GM19324 (cell line): Measurements from ENCODE around the gene SH2B3.
"Not testable (repeated sequence)": the region's sequence is repeated elsewhere in the genome, so short reads cannot be mapped to it uniquely, and the experiment has no call there.

Experiments used
- ATAC-seq: cut with Tn5 transposase; IDR thresholded peaks from one replicate; pipeline ENCODE4 v1.9.1; 2021; ENCODE audit warnings: mild to moderate bottlenecking, moderate library complexity; ENCODE audit not compliant: unreplicated experiment, low FRiP score

Gene SH2B3

DNA sequence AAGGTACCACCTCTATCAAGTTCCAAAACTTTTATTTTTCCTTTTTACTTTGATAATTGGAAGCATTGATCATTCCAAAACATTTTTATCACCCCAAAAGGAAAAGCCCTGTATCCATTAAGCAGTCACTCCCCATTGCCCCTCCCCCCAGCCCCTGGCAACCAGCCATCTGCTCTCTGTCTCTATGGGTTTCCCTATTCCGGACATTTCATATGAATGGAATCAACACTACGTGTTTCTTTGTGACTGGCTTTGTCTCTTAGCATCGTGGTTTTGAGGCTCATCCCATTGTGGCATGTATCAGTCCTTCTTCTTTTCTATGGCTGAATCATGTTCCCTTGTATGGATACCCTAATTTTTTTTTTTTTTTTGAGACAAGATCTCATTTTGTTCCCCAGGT lies 18.8 kb upstream of the SH2B3 start:
- ATAC-seq = no peak

DNA sequence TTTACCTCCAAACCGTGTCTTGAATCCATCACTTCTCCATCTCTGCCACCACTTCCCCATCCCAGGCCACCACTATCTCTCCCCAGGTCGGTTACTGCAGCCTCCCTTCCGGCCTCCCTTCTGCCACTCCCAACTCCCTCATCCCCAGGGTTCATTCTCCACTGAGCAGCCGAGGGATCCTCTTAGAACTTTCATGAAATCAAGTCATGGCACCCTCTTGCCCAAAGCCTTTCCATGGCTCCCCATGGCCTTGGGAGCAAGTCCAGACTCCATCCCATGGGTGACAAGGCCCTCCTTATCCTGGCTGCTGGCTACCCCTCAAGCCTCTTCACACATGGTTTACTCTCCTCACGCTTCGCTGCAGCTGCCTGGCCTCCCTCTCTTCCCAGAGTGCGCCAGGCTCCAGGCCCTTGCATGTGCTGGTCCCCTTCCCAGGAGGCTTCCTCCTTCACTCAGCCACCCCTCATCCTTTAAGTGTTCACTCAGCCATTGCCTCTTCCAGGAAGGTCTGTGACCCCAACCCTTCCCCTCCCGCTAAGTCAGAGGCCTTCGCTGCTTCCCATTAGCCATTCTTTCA lies 17.9 kb upstream of the SH2B3 start:
- ATAC-seq = no peak

DNA sequence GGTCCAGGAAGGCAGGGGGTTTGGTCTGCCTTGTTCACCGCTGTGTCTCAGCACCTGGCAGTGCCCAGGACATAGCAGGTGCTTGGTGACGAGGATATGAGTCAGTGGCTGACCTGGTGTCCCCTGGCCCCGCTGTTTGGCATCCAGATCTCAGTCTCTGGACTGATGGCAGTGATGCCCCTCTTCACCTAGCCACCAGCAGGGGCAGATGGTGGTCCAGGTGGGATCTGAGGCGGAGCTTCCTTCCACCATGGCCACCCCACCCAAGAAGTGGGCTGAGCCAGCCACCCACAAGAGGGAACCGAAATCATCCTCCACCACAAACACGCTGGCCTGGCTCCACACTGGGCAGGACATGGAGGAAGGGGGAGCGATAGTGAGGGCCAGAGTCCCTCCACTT lies 16.1 kb upstream of the SH2B3 start:
- no peak for ATAC-seq

DNA sequence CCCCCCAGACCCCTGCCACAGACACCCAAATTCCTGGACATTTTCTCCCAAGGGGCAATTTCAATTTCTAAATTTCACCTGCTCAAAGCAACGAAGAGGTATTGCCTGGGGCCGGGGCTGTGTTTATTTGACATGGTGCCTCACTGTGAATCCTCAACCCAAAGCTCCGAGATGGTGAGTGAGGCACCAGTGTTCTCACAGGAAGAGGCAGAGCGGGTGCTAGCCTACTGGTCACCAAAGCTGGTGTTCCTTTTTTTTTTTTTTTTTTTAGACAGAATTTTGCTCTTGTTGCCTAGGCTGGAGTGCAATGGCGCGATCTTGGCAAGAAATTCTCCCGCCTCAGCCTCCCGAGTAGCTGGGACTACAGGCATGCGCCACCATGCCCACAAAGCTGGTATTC lies 14.8 kb upstream of the SH2B3 start:
- no peak for ATAC-seq

DNA sequence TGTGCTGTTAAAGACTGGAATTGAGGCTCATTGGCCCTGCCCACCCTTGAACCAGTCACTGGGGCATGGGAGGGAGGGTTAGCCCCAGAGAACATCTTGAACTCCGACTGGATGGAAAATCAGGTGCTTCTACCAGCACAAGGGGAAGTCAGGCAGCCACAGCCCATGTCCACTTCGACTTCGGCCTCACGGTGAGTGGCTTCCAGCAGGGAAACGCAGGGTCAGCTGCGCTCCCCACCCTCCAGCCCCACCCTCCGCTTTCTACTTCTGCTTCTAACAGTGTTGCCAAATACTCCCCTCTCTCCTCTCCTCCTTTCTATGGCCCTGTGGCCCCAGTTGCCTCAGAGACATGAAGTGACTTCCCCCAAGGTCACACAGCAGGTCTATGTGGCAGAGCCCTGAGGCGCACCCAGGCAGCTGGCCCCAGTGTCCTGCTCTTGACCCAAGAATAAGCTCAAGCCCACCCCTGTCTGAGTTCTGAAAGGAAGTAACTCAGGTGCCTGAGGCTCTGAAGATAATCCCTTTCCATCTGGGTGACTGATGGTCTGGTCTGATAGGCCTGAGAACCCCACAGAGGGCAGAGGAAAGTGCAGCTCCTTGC lies 11.9 kb upstream of the SH2B3 start:
- no peak for ATAC-seq

DNA sequence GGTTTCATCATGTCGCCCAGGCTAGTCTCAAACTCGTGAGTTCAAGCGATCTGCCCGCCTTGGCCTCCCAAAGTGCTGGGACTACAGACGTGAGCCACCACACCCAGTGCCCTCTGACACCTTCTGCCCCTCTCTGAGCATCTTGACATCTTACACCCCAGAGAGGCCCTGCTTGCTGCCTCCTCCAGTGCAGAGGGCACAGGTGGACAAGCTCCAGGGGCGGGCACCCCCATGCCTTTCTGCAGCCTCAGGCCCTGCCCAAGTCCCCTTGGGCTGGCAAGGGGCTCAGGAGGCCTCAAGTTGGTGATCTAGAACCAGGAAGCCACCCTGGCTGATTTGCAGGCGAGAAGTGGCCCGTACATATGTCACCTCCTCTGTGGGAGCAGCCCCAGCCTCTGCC lies 11.2 kb upstream of the SH2B3 start:
- no peak for ATAC-seq

DNA sequence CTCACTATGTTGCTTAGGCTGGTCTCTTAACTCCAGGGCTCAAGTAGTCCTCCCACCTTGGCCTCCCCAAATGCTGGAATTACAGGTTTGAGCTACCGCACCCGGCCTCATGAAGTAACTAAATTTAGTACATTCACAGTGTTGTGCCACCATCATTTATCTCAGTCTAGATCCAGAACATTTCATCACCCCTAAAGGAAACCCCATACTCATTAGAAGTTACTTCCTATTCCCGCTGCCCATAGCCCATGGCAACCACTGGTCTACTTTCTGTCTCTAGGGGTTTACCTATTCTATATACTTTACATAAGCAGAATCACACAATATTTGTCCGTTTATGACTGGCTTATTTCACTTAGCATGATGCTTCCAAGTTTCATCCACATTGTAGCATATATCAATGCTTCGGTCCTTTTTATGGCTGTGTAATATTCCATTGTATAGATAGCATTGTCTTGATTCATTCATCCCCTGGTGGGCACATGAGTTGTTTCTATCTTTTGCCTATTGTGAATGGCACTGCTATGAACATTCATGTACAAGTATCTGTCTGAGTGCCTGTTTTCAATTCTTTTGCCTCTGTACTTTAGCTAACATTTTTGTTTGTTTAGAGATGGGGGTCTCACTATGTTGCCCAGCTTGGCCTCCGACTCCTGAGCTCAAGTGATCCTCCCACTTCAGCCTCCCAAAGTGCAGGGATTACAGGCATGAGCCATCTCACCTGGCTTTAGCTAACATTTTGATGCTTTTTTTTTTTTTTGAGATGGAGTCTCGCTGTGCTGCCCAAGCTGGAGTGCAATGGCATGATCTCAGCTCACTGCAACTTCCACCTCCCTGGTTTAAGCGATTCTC lies 10.2 kb upstream of the SH2B3 start:
- no peak for ATAC-seq

DNA sequence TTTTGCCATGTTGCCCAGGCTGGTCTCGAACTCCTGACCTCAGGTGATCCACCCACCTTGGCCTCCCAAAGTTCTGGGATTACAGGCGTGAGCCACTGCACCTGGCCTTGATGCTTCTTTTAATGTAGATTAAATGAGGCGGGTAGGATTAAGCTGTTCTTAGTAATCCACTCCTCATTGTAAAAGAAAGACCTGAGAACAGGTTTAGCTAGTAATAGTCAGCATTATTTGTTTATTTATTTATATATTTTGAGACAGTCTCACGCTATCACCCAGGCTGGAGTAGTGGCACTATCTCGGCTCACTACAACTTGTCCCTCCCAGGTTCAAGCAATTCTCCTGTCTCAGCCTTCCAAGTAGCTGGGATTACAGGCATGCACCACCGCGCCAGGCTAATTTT lies 9.5 kb upstream of the SH2B3 start:
- not testable (repeated sequence) for ATAC-seq

DNA sequence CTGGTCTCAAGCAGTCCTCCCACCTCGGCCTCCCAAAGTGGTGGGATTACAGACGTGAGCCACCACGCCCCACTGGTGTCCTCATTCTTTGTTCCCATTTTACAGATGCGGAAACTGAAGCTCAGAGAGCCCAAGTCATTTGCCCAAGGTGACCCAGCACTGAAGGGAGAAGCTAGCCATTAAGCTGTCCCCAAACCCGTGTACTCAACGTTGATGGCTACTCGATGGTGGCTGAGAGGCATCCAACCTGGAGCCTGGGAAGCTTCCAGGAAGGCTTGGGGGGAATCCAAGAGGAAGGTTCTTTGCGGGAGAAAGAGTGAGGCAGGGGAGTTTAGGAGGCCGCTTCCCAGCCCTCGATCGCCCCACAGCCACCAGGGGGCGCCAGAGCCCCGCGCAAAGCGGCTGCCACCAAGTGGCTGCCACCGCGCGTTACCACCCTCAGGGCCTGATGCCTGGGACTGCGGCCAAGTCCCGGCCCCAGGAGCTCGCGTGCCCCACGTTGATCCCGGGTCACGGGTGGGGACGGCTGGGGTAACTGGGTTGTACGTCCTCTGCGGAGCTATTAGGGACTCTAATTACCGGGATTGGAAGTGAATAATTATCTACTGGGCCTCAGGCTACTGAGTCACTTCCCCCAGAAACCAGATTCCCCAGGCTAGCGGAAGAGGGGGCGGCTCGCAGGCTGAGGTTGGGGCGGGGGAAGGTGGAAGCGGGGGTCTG lies 8.8 kb upstream of the SH2B3 start:
- peak; percentile 55 for ATAC-seq

DNA sequence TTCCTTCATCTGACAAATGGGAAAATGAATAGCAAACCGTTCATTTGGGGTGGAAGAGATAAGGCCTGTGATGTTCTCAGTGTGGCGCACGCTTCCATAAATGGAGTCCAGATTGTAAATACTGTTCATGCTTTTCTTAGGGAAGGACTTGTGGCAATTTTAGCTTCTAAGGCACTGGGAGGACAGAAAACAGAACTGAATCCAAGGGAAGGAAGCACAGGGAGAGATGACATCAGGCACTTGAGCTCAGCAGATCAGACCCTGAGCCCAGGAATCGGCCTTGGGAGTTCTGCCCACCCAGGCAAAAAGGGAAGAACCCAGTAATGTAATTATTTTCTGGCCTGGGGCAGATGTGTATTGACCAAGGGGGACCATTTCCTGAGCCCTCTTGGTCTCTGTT lies 7.2 kb upstream of the SH2B3 start:
- ATAC-seq = no peak

DNA sequence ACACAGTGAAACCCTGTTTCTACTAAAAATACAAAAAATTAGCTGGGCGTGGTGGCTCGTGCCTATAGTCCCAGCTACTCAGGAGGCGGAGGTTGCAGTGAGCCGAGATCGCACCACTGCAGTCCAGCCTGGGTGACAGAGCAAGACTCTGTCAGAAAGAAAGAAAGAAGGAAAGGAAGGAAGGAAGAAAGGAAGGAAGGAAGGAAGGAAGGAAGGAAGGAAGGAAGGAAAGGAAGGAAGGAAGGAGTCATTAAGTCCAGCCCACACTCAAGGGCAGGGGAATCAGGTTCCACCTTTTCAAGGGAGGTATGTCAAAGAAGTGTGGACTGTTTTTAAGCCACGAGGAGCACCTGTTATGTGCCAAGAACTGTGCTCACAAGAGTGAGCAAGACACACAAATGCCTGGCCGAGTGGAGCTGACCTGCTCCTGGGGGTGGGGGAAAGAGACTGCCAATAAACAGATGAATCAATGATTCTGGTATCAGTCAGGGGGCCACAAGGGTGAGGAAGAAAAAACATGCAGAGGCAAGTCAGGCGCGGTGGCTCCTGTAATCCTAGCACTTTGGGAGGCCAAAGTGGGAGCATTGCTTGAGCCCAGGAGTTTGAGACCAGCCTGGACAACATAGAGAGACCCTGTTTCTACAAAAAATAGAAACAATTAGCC lies 5.8 kb upstream of the SH2B3 start:
- not testable (repeated sequence) for ATAC-seq

DNA sequence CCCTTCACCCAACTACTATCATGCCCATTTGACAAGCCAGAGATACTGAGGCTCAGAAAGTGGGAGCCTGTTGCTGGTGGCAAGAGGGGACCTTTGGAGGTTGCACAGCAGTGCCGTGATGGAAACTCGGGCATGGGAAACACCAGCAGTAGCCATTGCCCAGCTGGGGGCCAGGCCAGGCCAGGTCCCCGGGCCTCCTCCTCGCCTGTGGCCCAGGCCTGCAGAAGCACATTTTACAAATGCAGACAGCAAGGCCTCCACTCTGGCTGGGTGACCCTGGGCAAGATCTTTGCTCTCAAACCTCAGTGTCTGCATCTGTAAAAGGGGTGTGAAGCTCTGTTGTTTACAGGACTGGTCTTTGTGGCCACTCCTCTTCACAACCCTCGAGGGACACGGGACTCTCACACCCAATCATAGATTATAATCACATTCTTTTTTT lies 4.5 kb upstream of the SH2B3 start:
- ATAC-seq = no peak

DNA sequence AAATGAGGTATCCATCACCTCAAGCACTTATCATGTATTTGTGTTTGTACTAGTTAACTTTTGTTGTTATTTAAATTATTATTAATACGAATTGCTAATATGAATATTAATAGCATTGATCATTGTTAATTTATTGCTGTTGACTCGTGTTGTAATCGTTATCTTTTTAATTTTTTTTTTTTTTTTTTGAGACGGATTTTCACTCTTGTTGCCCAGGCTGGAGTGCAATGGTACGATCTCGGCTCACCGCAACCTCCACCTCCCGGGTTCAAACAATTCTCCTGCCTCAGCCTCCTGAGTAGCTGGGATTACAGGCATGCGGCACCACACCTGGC lies 3.3 kb upstream of the SH2B3 start:
- ATAC-seq = not testable (repeated sequence)

DNA sequence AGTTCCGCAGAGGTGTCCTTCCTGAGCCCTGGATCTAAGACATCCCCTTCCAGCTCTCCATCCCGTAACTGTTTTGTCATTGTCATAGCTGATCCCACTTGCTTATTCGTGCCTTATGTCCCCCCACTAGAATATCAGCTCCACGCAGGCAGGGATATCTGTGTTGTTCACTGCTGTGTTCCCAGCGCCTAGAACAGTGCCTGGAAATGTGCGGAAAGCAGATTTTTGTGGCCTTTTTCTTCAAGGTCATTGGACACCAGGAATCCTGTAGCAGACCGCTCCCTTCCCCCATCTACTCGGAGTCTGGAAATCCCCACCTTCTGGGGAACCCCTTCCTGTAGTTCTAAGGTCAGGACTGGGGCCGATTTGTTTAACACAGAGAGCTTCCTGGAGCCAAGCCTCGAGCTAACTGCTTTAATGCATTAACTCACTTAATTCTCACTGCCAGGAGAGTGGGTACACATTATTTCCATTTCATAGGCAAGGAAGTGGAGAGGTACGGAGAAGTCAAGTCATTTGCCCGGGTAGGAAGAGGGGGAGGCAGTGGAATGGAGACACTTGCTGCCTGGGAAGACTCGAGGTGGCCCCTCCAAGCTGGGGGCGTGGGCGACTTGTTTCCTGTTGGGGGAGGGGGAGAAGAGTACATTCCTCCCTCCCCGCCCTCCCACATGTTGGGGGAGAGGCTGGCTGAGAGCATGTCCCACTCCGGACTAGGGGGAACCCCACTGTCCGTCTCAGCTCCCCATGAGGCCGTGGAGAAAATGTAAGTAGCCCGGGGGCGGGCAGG lies 1.2 kb upstream of the SH2B3 start:
- ATAC-seq = no peak

DNA sequence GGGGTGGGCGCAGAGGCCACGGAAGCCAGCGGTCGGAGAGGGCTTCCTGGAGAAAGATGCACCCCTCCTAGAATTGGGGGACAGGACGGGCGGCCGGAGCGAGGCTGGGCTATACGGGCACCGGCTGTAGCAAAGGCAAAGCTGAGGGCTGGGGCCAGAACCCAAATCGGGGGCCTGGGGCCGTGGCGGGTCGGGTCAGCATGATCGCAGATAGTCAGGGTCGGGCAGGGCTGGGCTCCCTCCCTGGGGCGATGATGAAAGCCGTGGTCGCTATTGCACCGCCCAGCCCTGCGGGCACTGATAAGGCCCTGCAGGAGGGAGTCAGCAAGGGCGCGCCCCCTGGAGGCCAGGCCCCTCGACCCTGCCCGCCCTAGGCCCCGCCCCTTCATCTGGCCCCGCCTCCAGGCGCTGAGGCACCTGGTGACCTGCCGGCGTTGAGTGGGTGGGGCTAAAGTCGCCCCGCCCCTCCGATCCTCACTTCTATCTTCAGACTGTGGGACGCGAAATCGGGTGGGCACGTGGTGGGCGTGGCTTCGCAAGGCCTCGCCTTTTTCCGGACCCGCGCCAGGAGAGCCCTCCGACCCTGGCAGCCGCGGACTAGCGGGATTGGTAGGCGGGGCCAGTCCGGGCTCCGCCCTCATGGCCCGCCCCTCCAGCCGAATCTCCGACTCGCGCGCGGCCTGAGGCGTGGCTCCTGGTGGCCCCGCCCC lies 419 bp upstream of the SH2B3 start:
- ATAC-seq = peak; percentile 72

DNA sequence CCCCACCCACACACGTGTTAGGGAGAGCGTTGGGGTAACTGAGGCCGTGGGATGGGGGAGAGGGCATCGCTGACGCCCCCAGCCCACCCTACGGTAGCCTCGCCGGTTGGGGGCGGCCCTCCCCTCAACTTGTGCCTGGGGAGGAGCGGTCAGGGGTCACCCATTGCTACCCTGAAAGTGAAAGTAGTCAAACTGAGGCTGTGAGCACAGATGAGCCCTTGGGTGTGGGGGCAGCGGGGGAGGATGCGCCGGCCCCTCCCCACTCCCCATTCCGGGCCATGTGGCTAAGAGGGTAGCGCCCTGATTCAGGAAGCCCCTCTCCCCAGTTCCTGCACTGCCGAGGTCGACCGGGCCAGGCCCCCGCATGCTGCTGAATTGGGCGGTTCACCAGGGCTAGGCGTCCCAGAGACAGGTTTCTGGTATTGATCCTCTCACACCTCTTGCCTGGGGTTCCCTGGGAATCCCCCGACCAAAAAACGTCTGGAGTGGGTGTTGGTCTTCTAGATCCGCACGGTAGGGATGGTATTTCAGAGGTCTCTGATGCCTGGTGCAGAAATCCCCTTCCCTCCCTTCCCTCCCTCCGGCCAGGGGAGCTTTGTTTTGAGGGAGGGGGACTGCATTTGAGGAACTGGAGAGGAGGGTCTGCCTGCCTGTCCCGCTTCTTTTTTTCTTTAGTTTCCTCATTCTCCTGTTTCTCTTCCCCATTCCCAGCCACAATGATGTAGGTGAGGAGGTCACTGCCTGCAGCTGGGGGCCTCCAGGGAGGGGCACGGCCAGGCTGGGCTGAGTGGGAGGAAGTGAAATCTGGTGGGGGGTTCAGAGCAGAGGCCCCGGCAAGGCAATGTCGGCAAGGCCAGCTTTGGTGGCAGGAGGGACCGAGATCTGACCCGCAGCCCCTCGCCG lies 1.0 kb downstream of the SH2B3 start:
- ATAC-seq = no peak

DNA sequence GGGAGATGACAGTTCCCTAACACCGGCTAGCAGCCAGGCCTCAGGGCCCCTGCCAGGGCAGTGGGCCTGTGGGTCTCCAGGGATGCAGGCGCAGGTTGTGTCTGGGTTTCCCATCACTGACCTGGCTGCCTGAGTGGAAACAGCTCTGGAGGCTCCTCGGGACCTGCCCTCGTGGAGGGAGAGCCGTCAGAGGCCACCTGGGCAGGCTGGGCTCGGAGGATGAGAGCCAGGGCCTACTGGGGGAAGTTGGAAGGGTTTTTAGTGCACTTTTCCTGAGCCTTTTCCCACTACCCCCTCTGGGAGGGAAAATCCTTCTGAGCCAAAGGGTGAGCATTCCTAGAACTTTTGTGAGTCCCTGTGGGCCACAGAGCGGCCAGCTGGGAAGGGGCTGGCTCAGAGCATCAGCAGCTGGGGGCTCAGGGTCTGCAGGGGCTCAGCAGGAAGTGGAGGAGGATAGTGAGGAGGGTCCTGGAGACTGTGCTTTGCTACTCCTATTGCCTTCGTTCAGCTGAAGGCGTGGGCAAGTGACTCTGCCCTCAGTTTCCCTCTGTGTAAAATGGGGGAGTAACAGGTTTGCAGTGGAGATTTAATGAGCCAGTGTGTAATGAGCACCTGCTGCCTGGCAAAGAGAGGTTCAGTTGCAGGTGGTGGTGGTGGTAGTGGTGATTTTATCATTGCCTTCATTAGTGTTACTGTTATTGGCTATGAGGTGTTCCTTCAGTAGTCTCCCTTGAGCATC lies 1.8 kb downstream of the SH2B3 start:
- ATAC-seq = no peak

DNA sequence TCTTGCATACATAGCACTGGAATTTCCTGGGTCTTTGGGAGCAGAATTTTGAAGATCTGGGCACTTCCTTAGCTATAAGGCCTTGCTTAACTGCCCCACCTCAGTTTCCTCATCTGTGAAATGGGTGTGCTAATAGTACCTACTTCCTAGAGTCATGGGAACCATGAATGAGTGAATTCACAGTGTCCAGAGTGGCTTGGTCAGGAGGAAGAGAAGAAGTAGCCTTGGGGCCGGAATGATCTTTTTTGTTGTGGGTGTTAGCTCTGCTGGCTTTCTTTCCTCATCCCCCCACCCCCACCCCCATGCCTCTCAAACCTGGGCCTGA lies 2.4 kb downstream of the SH2B3 start:
- no peak for ATAC-seq
